K562 (cell line): ENCODE results near the gene MOSPD3. TPM values are rescaled to one million over a fixed set of nuclear protein-coding genes. Genes with fewer than 3 reads are reported as not detected.

Experiments
- ATAC-seq: fragments of 200-7000 bp; cut with Tn5 transposase; 3 replicates; pipeline ENCODE4 v1.9.1; 2020; ENCODE audit warnings: moderate library complexity
- BruUV-seq: library from RNA; stranded (reverse); fragments of 400-500 nt; replicated peaks from 2 replicates; lab custom pipeline; 2021; lab: Mats Ljungman, UMichigan
- CTCF ChIA-PET: fragments of 300-600 bp; formaldehyde crosslinking; extraction: SDS; loops from one replicate; lab custom pipeline; 2021; ENCODE audit warnings: low intra/inter-chr PET ratio; lab: Yijun Ruan, JAX
- POLR2A ChIA-PET: fragments of 300-600, 350-650 bp; sonication (Branson Sonifier 250); formaldehyde crosslinking; extraction: SDS; loops from one replicate; lab custom pipeline; 2021; ENCODE audit warnings: antibody characterized with exemption, inconsistent platforms; lab: Yijun Ruan, JAX
- DNase-seq, 4 experiments: peaks; one replicate each; pipeline versions ENCODE4 v3.0.0 to v3.0.0-alpha.2; 2011 to 2018; ENCODE audit warnings: low spot score in 3 of 4, mixed read lengths in 3 of 4; ENCODE audit errors: extremely low read depth in 1 of 4
- FAIRE-seq: peaks from 2 replicates; lab custom pipeline; 2011; peaks lifted over from hg19 to GRCh38; lab: Jason Lieb, UNC
- H2AFZ ChIP-seq: 2 replicates; pipeline ENCODE4 v1.6.0; 2011; ENCODE audit warnings: low read depth, low read length, control low read depth, inconsistent platforms
- H3K27ac ChIP-seq: fragments of 200-600 bp; 3 replicates; pipeline ENCODE4 v1.8.0; 2011; ENCODE audit warnings: low read depth, mild to moderate bottlenecking, control low read depth, inconsistent platforms, low read length, moderate library complexity, mixed read lengths; ENCODE audit errors: extremely low read depth
- H3K27me3 ChIP-seq, 2 experiments: fragments of 300-600 bp in 1 of 2; 2 replicates in 1 of 2; 3 replicates in 1 of 2; pipeline versions ENCODE4 v1.6.0 to v1.8.0; 2011; ENCODE audit warnings: inconsistent platforms in 2 of 2, low read length in 2 of 2, mild to moderate bottlenecking in 1 of 2, mixed read lengths in 1 of 2, moderate library complexity in 1 of 2; ENCODE audit not compliant: control insufficient read depth in 2 of 2, insufficient read depth in 2 of 2
- H3K36me3 ChIP-seq: fragments of 300-600 bp; 3 replicates; pipeline ENCODE4 v1.8.0; 2011; ENCODE audit warnings: mild to moderate bottlenecking, low read length, inconsistent platforms; ENCODE audit not compliant: control insufficient read depth, insufficient read depth
- H3K4me1 ChIP-seq, 2 experiments: fragments of 200-600 bp in 1 of 2; replicated peaks in 1 of 2; 2 replicates in 1 of 2; 3 replicates in 1 of 2; pipeline versions ENCODE4 v1.5.1 to v1.8.0; 2011; ENCODE audit warnings: inconsistent platforms in 2 of 2, low read length in 2 of 2, mild to moderate bottlenecking in 1 of 2, mixed read lengths in 1 of 2, moderate library complexity in 1 of 2; ENCODE audit not compliant: control insufficient read depth in 2 of 2, insufficient read depth in 2 of 2
- H3K4me2 ChIP-seq: 2 replicates; pipeline ENCODE4 v1.6.1; 2011; ENCODE audit warnings: low read length, control low read depth, inconsistent platforms, mixed read lengths; ENCODE audit not compliant: insufficient read depth
- H3K4me3 ChIP-seq: fragments of 200-600 bp; sonication (generic), shearing (Covaris generic); 2 replicates; pipeline ENCODE4 v1.5.1; 2016; ENCODE audit warnings: control low read depth, inconsistent platforms
- H3K79me2 ChIP-seq: fragments of 200-600 bp; 3 replicates; pipeline ENCODE4 v1.8.0; 2011; ENCODE audit warnings: low read length, inconsistent platforms; ENCODE audit not compliant: control insufficient read depth, insufficient read depth
- H3K9ac ChIP-seq, 2 experiments: 2 replicates each; pipeline versions ENCODE4 v1.6.0 to v1.6.1; 2011; ENCODE audit warnings: low read depth in 2 of 2, low read length in 2 of 2, control low read depth in 1 of 2, inconsistent platforms in 1 of 2, mild to moderate bottlenecking in 1 of 2, mixed read lengths in 1 of 2; ENCODE audit not compliant: insufficient read depth in 1 of 2
- H3K9me1 ChIP-seq: one replicate; pipeline ENCODE4 v1.6.0; 2011; ENCODE audit warnings: inconsistent platforms, mild to moderate bottlenecking, low read length, moderate library complexity; ENCODE audit not compliant: control insufficient read depth, insufficient read depth
- H3K9me3 ChIP-seq: replicated peaks from 2 replicates; pipeline ENCODE4 v1.5.1; 2011; ENCODE audit warnings: low read depth, low read length, inconsistent platforms; ENCODE audit not compliant: control insufficient read depth, insufficient read depth
- H4K20me1 ChIP-seq: replicated peaks from 2 replicates; pipeline ENCODE4 v1.6.1; 2011; ENCODE audit warnings: low read length, inconsistent platforms, mixed read lengths; ENCODE audit not compliant: control insufficient read depth, insufficient read depth
- CC2D1A ChIP-seq: fragments of 450-650 bp; IDR thresholded peaks from 2 replicates; pipeline ENCODE4 v1.6.1; 2017; ENCODE audit warnings: mild to moderate bottlenecking
- ETS1 ChIP-seq: conservative IDR thresholded peaks from 2 replicates; pipeline ENCODE4 v1.6.1; 2011; ENCODE audit warnings: low read depth, mild to moderate bottlenecking, low read length; ENCODE audit not compliant: control insufficient read depth
- FOXK2 ChIP-seq, 2 experiments: fragments of 450-650 bp; IDR thresholded peaks in 1 of 2; conservative IDR thresholded peaks in 1 of 2; 2 replicates each; pipeline ENCODE4 v1.6.1; 2016; ENCODE audit warnings: low read depth in 2 of 2, mild to moderate bottlenecking in 1 of 2
- IFI16 ChIP-seq: fragments of 250-450 bp; sonication (Bioruptor Pico); IDR thresholded peaks from 2 replicates; pipeline ENCODE4 v2.1.2; 2022; ENCODE audit warnings: mild to moderate bottlenecking, inconsistent platforms
- MEIS2 ChIP-seq: fragments of 450-650 bp; IDR thresholded peaks from 2 replicates; pipeline ENCODE4 v1.6.1; 2014; ENCODE audit warnings: mild to moderate bottlenecking; ENCODE audit not compliant: partially characterized antibody
- NR0B1 ChIP-seq: fragments of 450-650 bp; IDR thresholded peaks from one replicate; pipeline ENCODE4 v1.6.1; 2018; ENCODE audit warnings: mild to moderate bottlenecking, moderate library complexity; ENCODE audit not compliant: partially characterized antibody
- SAP30 ChIP-seq: fragments of 200-600 bp; sonication (generic); IDR thresholded peaks from 2 replicates; pipeline ENCODE4 v1.6.1; 2012; ENCODE audit warnings: borderline replicate concordance, low read depth, mild to moderate bottlenecking, moderate library complexity, low read length, control low read depth, inconsistent platforms; ENCODE audit not compliant: insufficient read depth, poor library complexity, severe bottlenecking
- SIN3B ChIP-seq: fragments of 450-650 bp; IDR thresholded peaks from 2 replicates; pipeline ENCODE4 v1.6.1; 2017; ENCODE audit warnings: low read depth, mild to moderate bottlenecking, moderate library complexity
- XRCC5 ChIP-seq: fragments of 200-400 bp; formaldehyde crosslinking; IDR thresholded peaks from 2 replicates; pipeline ENCODE4 v1.6.1; 2017; ENCODE audit warnings: low read depth, mild to moderate bottlenecking, low read length
- ZNF263 ChIP-seq: sonication (generic); formaldehyde crosslinking; IDR thresholded peaks from 2 replicates; pipeline ENCODE4 v1.8.0; 2022; ENCODE audit warnings: mild to moderate bottlenecking, missing genetic modification reagents, borderline replicate concordance
- WGBS: fragments of 100-300 bp; shearing (Covaris generic); methylation state at CpG from one replicate; pipeline ENCODE4 v1.1.6; 2016; ENCODE audit warnings: low coverage, mixed read lengths; ENCODE audit not compliant: insufficient coverage; ENCODE audit errors: missing lambda C conversion rate; 5-methylcytosine and 5-hydroxymethylcytosine counted together
- in situ Hi-C: fragments of 300-500 bp; cut with MboI; formaldehyde crosslinking; loops from 4 replicates; pipeline ENCODE4 v1.15.0; 2018; ENCODE audit warnings: inconsistent platforms, mixed read lengths
- intact Hi-C: fragments of 100-400 bp; cut with micrococcal nuclease; formaldehyde crosslinking; loops from 2 replicates; pipeline ENCODE4 v1.14.2; 2022
- polyA plus RNA-seq, 8 experiments: library from polyadenylated mRNA; depleted of rRNA in 4 of 8; stranded (reverse) in 5 of 8; unstranded in 3 of 8; fragments of >200 nt; fragmentation: Nextera tagmentation in 2 of 8; fragmentation: Illumina TruSeq in 1 of 8; extraction: Ambion mirVana in 2 of 8; extraction: Trizol in 1 of 8; gene quantifications; 2 replicates each; pipeline versions ENCODE4 v1.2.1 to v1.2.3, GENCODE V29; 2011 to 2014; ENCODE audit warnings: inconsistent platforms in 1 of 8, missing spikeins in 1 of 8
- total RNA-seq, 7 experiments: library from RNA; depleted of rRNA in 6 of 7; stranded (reverse); fragments of >200 nt in 6 of 7; fragmentation: Illumina TruSeq in 2 of 7; extraction: Trizol in 2 of 7; gene quantifications; 2 replicates each; pipeline versions ENCODE4 v1.2.1 to v1.2.3, GENCODE V29; 2011 to 2021; ENCODE audit warnings: low replicate concordance in 1 of 7

Gene MOSPD3
- total and polyA plus RNA-seq, 9 of the 15 experiments (the other 6 are each of a cell fraction or from before 2014, with no cell fraction given): 1.4 to 32.1 (median 7.3) TPM

GRCh38 chr7:100599911-100600729 is 12.2 kb upstream of the MOSPD3 start:
- CTCF ChIA-PET: no interaction called here
- H3K9ac ChIP-seq: peak overlapping the region in 1 of 2 experiments; percentile 21; a peak in 1 of 4 replicates

More at GRCh38 chr7:100599911-100600729, 12.2 kb upstream of the MOSPD3 start:
- no peak overlapping the region for H3K27ac ChIP-seq
- no peak overlapping the region for H3K4me2 ChIP-seq
- in situ Hi-C loops (no loop called here), intact Hi-C loops (no loop called here)
- no peak overlapping the region for H3K4me3 ChIP-seq
- peaks cover 5% of the 10 kb centered on the region for H3K9me1 ChIP-seq
- TF ChIP-seq MEIS2 (no peak), SIN3B (no peak), NR0B1 (no peak), CC2D1A (no peak), XRCC5 (no peak), ZNF263 (CRISPR knock-in tag) (no peak), IFI16 (CRISPR knock-in tag) (no peak), ETS1 (no peak), SAP30 (no peak), FOXK2 (conservative IDR thresholded peaks at IDR 0.05 in 1 of 2, IDR thresholded peaks at IDR 0.05 in 1 of 2; ENCODE audit: low read depth in 2 of 2) (no peak)
- H2AFZ ChIP-seq: no peak overlapping the region
- no peaks in the 10 kb centered on the region for H3K27me3 ChIP-seq
- no peaks in the 10 kb centered on the region for H3K9me3 ChIP-seq
- FAIRE-seq (no peak), DNase-seq (no peak), ATAC-seq (no peak)
- H4K20me1 ChIP-seq: no peaks in the 10 kb centered on the region
- WGBS: 55% methylated on average over 17 of the region's 18 CpGs
- H3K4me1 ChIP-seq: peaks cover 25 to 51% of the 10 kb centered on the region in 2 experiments
- H3K79me2 ChIP-seq: peaks cover 4% of the 10 kb centered on the region; the same call in 1 of the 3 replicates
- POLR2A ChIA-PET: interaction anchor here (0.5 kb wide), 1 partner anchor 163 kb away, joined by 3 read pairs; the partner anchor contains the start of gene PPP1R35
- BruUV-seq: no TSS peak
- no peaks in the 10 kb centered on the region for H3K36me3 ChIP-seq
